Naive B cell (primary cell): ENCODE results near the gene YIF1A. TPM values are rescaled to one million over a fixed set of nuclear protein-coding genes. Genes with fewer than 3 reads are reported as not detected.
"Not testable (repeated sequence)": the region's sequence is repeated elsewhere in the genome, so short reads cannot be mapped to it uniquely, and the experiment has no call there.

Source experiments
- ATAC-seq, 2 donors: fragments of 150-1000 bp; cut with Tn5 transposase; 2 replicates each; pipeline ENCODE4 v1.10.0; 2021; ENCODE audit warnings: low read depth in 2 of 2, mild to moderate bottlenecking in 2 of 2, moderate library complexity in 2 of 2
- DNase-seq: peaks from one replicate; pipeline ENCODE4 v3.0.0; 2022
- H3K27ac Mint-ChIP-seq, 6 donors: one replicate each; pipeline ENCODE4 v1.8.0; 2020 to 2022; ENCODE audit warnings: mild to moderate bottlenecking in 6 of 6, mixed read lengths in 6 of 6, moderate library complexity in 5 of 6, inconsistent platforms in 2 of 6
- H3K27me3 Mint-ChIP-seq, 3 donors: one replicate each; pipeline ENCODE4 v1.8.0; 2021 to 2022; ENCODE audit warnings: mixed read lengths in 3 of 3, mild to moderate bottlenecking in 1 of 3
- H3K36me3 Mint-ChIP-seq, 2 donors: one replicate each; pipeline ENCODE4 v1.8.0; 2020 to 2022; ENCODE audit warnings: mixed read lengths in 2 of 2, inconsistent platforms in 1 of 2, mild to moderate bottlenecking in 1 of 2
- H3K4me1 Mint-ChIP-seq, 3 donors: one replicate each; pipeline ENCODE4 v1.8.0; 2020 to 2022; ENCODE audit warnings: mixed read lengths in 3 of 3, inconsistent platforms in 1 of 3, mild to moderate bottlenecking in 1 of 3, moderate library complexity in 1 of 3
- H3K4me3 Mint-ChIP-seq, 8 donors: one replicate each; pipeline ENCODE4 v1.8.0; 2020 to 2022; ENCODE audit warnings: mild to moderate bottlenecking in 8 of 8, mixed read lengths in 8 of 8, moderate library complexity in 8 of 8, inconsistent platforms in 2 of 8
- H3K9me3 Mint-ChIP-seq, 7 donors: one replicate each; pipeline ENCODE4 v1.8.0; 2020 to 2022; ENCODE audit warnings: mixed read lengths in 7 of 7, mild to moderate bottlenecking in 5 of 7, inconsistent platforms in 2 of 7, moderate library complexity in 1 of 7
- polyA plus RNA-seq, 6 donors: library from polyadenylated mRNA; unstranded; fragments of 300-500 nt; fragmentation: Illumina TruSeq; gene quantifications; one replicate each; pipeline ENCODE4 v1.2.3, GENCODE V29; 2021; ENCODE audit warnings: low read depth in 6 of 6

Gene YIF1A
- polyA plus RNA-seq, 6 donors from 2014 or later: 57.1 to 82.1 (median 66.0) TPM

DNA sequence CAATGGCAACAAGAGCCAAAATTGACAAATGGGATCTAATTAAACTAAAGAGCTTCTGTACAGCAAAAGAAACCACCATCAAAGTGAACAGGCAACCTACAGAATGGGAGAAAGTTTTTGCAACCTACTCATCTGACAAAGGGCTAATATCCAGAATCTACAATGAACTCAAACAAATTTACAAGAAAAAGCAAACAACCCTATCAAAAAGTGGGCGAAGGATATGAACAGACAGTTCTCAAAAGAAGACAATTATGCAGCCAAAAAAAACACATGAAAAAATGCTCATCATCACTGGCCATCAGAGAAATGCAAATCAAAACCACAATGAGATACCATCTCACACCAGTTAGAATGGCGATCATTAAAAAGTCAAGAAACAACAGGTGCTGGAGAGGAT is 31.3 kb upstream of the YIF1A start:
- H3K4me3 Mint-ChIP-seq, H3K27me3 Mint-ChIP-seq, H3K27ac Mint-ChIP-seq, DNase-seq, H3K36me3 Mint-ChIP-seq, ATAC-seq, H3K9me3 Mint-ChIP-seq: not testable (repeated sequence)
- peaks cover 35 to 41% (median 36%) of the 10 kb centered on the region in 3 donors for H3K4me1 Mint-ChIP-seq

GRCh38 chr11:66318600-66318970 is 29.6 kb upstream of the YIF1A start:
- Mint-ChIP-seq H3K36me3 (no peaks in the 10 kb centered on the region), H3K27ac (peak overlapping the region; percentile 93 to 98 (median 98)), H3K27me3 (peaks cover 0 to 5% (median 0%) of the 10 kb centered on the region in 3 donors), H3K4me1 (peaks cover 45 to 49% (median 47%) of the 10 kb centered on the region in 3 donors), H3K9me3 (peaks cover 0 to 5% (median 0%) of the 10 kb centered on the region in 7 donors), H3K4me3 (peak overlapping the region in 7 of 8 donors; percentile 46 to 92 (median 86))
- DNase-seq (no peak), ATAC-seq (no peak)

- H3K4me3 Mint-ChIP-seq: peak overlapping the region; percentile 62 to 92 (median 86)
- no peaks in the 10 kb centered on the region for H3K36me3 Mint-ChIP-seq
- H3K9me3 Mint-ChIP-seq: peaks cover 0 to 5% (median 0%) of the 10 kb centered on the region in 7 donors
- peaks cover 39 to 53% (median 48%) of the 10 kb centered on the region in 3 donors for H3K4me1 Mint-ChIP-seq
- ATAC-seq: peak; percentile 85 to 87
- DNase-seq: peak; percentile 77
- H3K27ac Mint-ChIP-seq: peak overlapping the region; percentile 93 to 98 (median 98)
- H3K27me3 Mint-ChIP-seq: peaks cover 0 to 5% (median 0%) of the 10 kb centered on the region in 3 donors
Measured at GRCh38 chr11:66317723-66318599, 29.0 kb upstream of the YIF1A start.

DNA sequence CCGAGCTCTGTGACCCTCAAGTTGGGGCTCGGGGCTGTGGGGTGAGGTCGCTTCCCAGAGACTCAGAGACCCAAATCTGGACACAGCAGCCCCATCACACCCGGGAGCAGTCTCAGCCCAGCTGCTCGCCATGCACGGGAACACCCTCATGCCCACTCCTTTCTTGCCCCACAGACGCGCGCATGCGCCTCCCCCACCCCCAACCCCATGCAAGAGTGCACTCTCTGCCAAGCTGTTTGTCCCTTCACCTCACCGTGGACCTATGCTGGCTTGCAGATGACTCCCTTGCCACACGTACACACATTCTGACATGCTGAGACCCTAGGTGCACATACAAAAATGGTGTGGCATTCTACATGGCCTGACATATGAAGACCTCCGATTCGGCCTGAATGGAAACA is 28.4 kb upstream of the YIF1A start:
- peak overlapping the region; percentile 62 to 92 (median 86) for H3K4me3 Mint-ChIP-seq
- H3K9me3 Mint-ChIP-seq: peaks cover 0 to 5% (median 0%) of the 10 kb centered on the region in 7 donors
- ATAC-seq: peak; percentile 25 to 29

DNA sequence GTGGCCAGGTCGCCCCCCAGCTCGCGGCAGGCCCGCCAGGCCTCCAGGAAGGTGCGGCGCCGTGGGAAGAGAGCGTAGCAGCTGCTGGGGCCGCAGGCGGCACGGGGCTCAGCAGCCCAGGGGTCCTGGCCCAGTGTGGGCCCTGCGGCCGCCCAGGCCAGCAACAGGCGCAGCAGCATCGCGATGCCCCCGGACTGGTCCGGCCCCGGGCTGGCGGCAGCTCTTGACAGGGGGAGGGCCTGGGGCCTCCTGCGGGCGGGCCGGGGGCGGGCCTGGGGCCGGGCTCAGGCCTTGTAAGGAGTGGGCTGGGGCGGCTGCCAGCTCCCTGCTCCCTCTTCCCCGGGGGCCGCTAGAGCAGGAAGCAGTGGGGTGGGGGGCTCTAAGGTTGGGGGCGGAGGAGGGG is 27.9 kb upstream of the YIF1A start, which contains the start of gene CD248:
Gene CD248, minus strand, starts transcription at position 196 of the 403 bp plus-strand sequence. Its CDS starts 17 bp downstream, at position 179.
- no peaks in the 10 kb centered on the region for H3K36me3 Mint-ChIP-seq
- H3K27me3 Mint-ChIP-seq: no peaks in the 10 kb centered on the region
- peak within 1 kb of the TSS; percentile 76 to 92 (median 86) for H3K4me3 Mint-ChIP-seq
- peaks cover 0 to 5% (median 0%) of the 10 kb centered on the region in 7 donors for H3K9me3 Mint-ChIP-seq
- no peak for ATAC-seq
- H3K27ac Mint-ChIP-seq: peak within 1 kb of the TSS; percentile 93 to 98 (median 98)
- peaks cover 35 to 55% (median 54%) of the 10 kb centered on the region in 3 donors for H3K4me1 Mint-ChIP-seq
- DNase-seq: no peak

More for the DNA sequence above, 28.4 kb upstream of the YIF1A start:
- Mint-ChIP-seq H3K36me3 (no peaks in the 10 kb centered on the region), H3K27me3 (peaks cover 0 to 1% (median 0%) of the 10 kb centered on the region in 3 donors), H3K27ac (peak overlapping the region; percentile 93 to 98 (median 98)), H3K4me1 (peaks cover 35 to 54% (median 51%) of the 10 kb centered on the region in 3 donors)
- peak; percentile 59 for DNase-seq

DNA sequence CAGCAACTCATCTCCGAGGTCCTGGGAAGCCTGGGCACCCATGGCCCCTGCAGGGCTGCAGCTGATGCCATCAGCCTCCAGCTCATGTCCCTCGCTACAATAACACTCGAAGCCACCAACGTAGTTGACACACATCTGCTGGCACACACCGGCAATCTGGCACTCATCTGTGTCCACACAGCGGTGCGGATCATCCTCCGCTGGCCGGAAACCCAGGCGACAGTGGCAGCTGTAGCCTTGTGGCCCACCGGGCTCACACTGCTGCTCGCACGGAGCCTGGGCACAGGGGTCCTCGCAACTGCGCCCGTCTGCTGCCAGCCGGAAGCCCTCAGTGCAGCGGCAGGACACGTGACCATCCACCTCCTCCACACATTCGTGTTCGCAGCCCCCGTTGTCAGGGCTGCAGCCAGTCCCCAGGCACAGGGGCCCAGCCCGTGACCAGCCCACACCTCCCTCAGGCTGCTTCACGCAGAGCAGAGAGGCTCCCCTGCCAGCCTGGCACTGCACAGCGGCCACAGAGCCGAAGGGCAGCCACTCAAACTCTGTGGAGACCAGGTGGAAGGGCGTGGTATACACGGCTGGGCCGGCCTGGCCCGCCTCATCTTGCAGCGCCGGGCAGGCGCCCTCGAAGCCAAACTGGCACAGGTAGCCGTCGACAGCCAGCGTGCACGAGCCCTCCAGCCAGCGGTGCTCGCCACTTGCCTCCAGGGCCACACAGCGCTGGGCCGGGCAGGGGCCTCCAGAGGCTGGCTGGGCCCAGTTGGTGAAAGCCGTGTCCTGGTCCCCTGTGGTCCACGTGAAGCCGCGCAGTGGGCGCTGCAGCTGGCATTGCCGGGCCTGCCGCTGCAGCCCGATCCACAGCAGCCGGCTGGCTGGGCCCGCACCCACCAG is 27.2 kb upstream of the YIF1A start:
- ATAC-seq (no peak), DNase-seq (no peak)
- Mint-ChIP-seq H3K27ac (peak overlapping the region in 5 of 6 donors; percentile 59 to 88 (median 84)), H3K9me3 (peaks cover 0 to 5% (median 0%) of the 10 kb centered on the region in 7 donors), H3K27me3 (no peaks in the 10 kb centered on the region), H3K4me1 (peaks cover 35 to 60% (median 54%) of the 10 kb centered on the region in 3 donors), H3K4me3 (peak overlapping the region in 4 of 8 donors; percentile 2 to 77 (median 60)), H3K36me3 (no peaks in the 10 kb centered on the region)

GRCh38 chr11:66315498-66315885 is 26.5 kb upstream of the YIF1A start:
- peak overlapping the region in 5 of 8 donors; percentile 2 to 77 (median 57) for H3K4me3 Mint-ChIP-seq

GRCh38 chr11:66314561-66315497 is 25.9 kb upstream of the YIF1A start:
- DNase-seq (no peak), ATAC-seq (no peak)
- Mint-ChIP-seq H3K4me3 (peak overlapping the region in 6 of 8 donors; percentile 41 to 81 (median 77)), H3K27ac (peak overlapping the region in 5 of 6 donors; percentile 58 to 95 (median 84)), H3K27me3 (no peaks in the 10 kb centered on the region), H3K9me3 (no peaks in the 10 kb centered on the region), H3K4me1 (peaks cover 35 to 60% (median 52%) of the 10 kb centered on the region in 3 donors), H3K36me3 (no peaks in the 10 kb centered on the region)

More at GRCh38 chr11:66315498-66315885, 26.5 kb upstream of the YIF1A start:
- Mint-ChIP-seq H3K9me3 (peaks cover 0 to 5% (median 0%) of the 10 kb centered on the region in 7 donors), H3K36me3 (no peaks in the 10 kb centered on the region), H3K27me3 (no peaks in the 10 kb centered on the region), H3K27ac (peak overlapping the region in 5 of 6 donors; percentile 74 to 95 (median 84)), H3K4me1 (peaks cover 35 to 60% (median 54%) of the 10 kb centered on the region in 3 donors)
- ATAC-seq (no peak), DNase-seq (no peak)

GRCh38 chr11:66314186-66314501 is 25.2 kb upstream of the YIF1A start:
- H3K27me3 Mint-ChIP-seq: no peaks in the 10 kb centered on the region
- no peak for DNase-seq
- H3K36me3 Mint-ChIP-seq: no peaks in the 10 kb centered on the region
- H3K9me3 Mint-ChIP-seq: no peaks in the 10 kb centered on the region
- ATAC-seq: no peak
- H3K4me3 Mint-ChIP-seq: peak overlapping the region; percentile 47 to 80 (median 58)
- H3K4me1 Mint-ChIP-seq: peaks cover 32 to 56% (median 45%) of the 10 kb centered on the region in 3 donors
- peak overlapping the region in 3 of 6 donors; percentile 58 to 84 (median 75) for H3K27ac Mint-ChIP-seq

- no peak for DNase-seq
- no peak for ATAC-seq
- Mint-ChIP-seq H3K27ac (peak overlapping the region in 4 of 6 donors; percentile 49 to 99 (median 83)), H3K4me3 (peak overlapping the region; percentile 80 to 99 (median 93)), H3K36me3 (no peaks in the 10 kb centered on the region), H3K27me3 (no peaks in the 10 kb centered on the region), H3K4me1 (peaks cover 26 to 50% (median 39%) of the 10 kb centered on the region in 3 donors), H3K9me3 (no peaks in the 10 kb centered on the region)
Measured at GRCh38 chr11:66313321-66314185, 24.6 kb upstream of the YIF1A start.

GRCh38 chr11:66312549-66313320 is 23.8 kb upstream of the YIF1A start:
- Mint-ChIP-seq H3K27me3 (peaks cover under 1 to 2% (median 2%) of the 10 kb centered on the region in 3 donors), H3K27ac (peak overlapping the region; percentile 84 to 99 (median 98)), H3K9me3 (no peaks in the 10 kb centered on the region), H3K4me1 (peaks cover 20 to 42% (median 31%) of the 10 kb centered on the region in 3 donors), H3K4me3 (peak overlapping the region; percentile 80 to 99 (median 96)), H3K36me3 (no peaks in the 10 kb centered on the region)
- ATAC-seq (peak; percentile 59 to 61), DNase-seq (peak; percentile 96)
